Thoracic aorta (tissue), 2 donors: Measurements from ENCODE around the gene CFDP1. TPM values are rescaled to one million over a fixed set of nuclear protein-coding genes. Genes with fewer than 3 reads are reported as not detected.
"Not testable (repeated sequence)": the region's sequence is repeated elsewhere in the genome, so short reads cannot be mapped to it uniquely, and the experiment has no call there.

Experiments used
- ATAC-seq: fragments of 150-250 bp; one replicate; pipeline ENCODE4 v1.8.0; 2017; ENCODE audit warnings: low read depth; ENCODE audit not compliant: insufficient number of reproducible peaks, low FRiP score
- DNase-seq: peaks from one replicate; pipeline ENCODE4 v3.0.0-alpha.2; 2020; ENCODE audit warnings: low spot score
- H3K27ac ChIP-seq, 2 donors: fragments of 200-600 bp; sonication (generic); 1 replicate in 1 of 2; 2 replicates in 1 of 2; pipeline ENCODE4 v1.5.1; 2016; ENCODE audit warnings: mild to moderate bottlenecking in 2 of 2, moderate library complexity in 2 of 2
- H3K27me3 ChIP-seq: fragments of 200-600 bp; sonication (generic); replicated peaks from 2 replicates; pipeline ENCODE4 v1.6.0; 2016; ENCODE audit warnings: mild to moderate bottlenecking; ENCODE audit not compliant: insufficient read depth
- H3K36me3 ChIP-seq: fragments of 200-600 bp; sonication (generic); one replicate; pipeline ENCODE4 v1.5.1; 2016
- H3K4me1 ChIP-seq, 2 donors: fragments of 200-600 bp; sonication (generic); 1 replicate in 1 of 2; 2 replicates in 1 of 2; pipeline versions ENCODE4 v1.5.1 to v1.6.0; 2016; ENCODE audit warnings: low read depth in 2 of 2, mild to moderate bottlenecking in 1 of 2; ENCODE audit not compliant: control insufficient read depth in 1 of 2
- H3K4me3 ChIP-seq: fragments of 200-600 bp; sonication (generic); 2 replicates; pipeline ENCODE4 v1.5.1; 2016; ENCODE audit warnings: mild to moderate bottlenecking
- H3K9me3 ChIP-seq: fragments of 200-600 bp; sonication (generic); 2 replicates; pipeline ENCODE4 v1.5.1; 2016
- CTCF ChIP-seq: fragments of 200-600 bp; sonication (generic); IDR thresholded peaks from one replicate; pipeline ENCODE4 v1.5.1; 2019; ENCODE audit warnings: antibody characterized with exemption
- total RNA-seq, 2 donors: library from RNA; depleted of rRNA; stranded (reverse); fragments of >200 nt; gene quantifications; one replicate each; pipeline versions ENCODE4 v1.1.0 to v1.2.3, GENCODE V29; 2016

The CFDP1 gene
- total RNA-seq, 2 donors from 2014 or later: 31.1 to 84.7 TPM

- no peaks in the 10 kb centered on the region for H3K9me3 ChIP-seq
- H3K4me3 ChIP-seq: no peak overlapping the region
- DNase-seq (no peak), ATAC-seq (no peak)
- no peaks in the 10 kb centered on the region for H3K36me3 ChIP-seq
- H3K4me1 ChIP-seq: no peaks in the 10 kb centered on the region
- H3K27me3 ChIP-seq: no peaks in the 10 kb centered on the region
- no peak overlapping the region for H3K27ac ChIP-seq
- no peak for TF ChIP-seq CTCF
Observed at GRCh38 chr16:75279305-75279704, 154.0 kb downstream of the CFDP1 start.

GRCh38 chr16:75273054-75273925 is 160.0 kb downstream of the CFDP1 start:
- no peak for DNase-seq
- no peak for TF ChIP-seq CTCF
- H3K4me1 ChIP-seq: peaks cover 0 to under 1% of the 10 kb centered on the region in 2 donors
- ATAC-seq: no peak
- no peaks in the 10 kb centered on the region for H3K9me3 ChIP-seq
- H3K4me3 ChIP-seq: no peak overlapping the region
- H3K27me3 ChIP-seq: no peaks in the 10 kb centered on the region
- no peaks in the 10 kb centered on the region for H3K36me3 ChIP-seq
- H3K27ac ChIP-seq: no peak overlapping the region

GRCh38 chr16:75272629-75273028 is 160.7 kb downstream of the CFDP1 start:
- H3K27me3 ChIP-seq, H3K4me3 ChIP-seq, DNase-seq, H3K9me3 ChIP-seq, H3K27ac ChIP-seq, H3K36me3 ChIP-seq, H3K4me1 ChIP-seq, ATAC-seq: not testable (repeated sequence)

- ATAC-seq (no peak), DNase-seq (no peak)
- H3K4me1 ChIP-seq: peaks cover 2 to 12% of the 10 kb centered on the region in 2 donors
- no peaks in the 10 kb centered on the region for H3K9me3 ChIP-seq
- no peak overlapping the region for H3K4me3 ChIP-seq
- H3K27ac ChIP-seq: no peak overlapping the region
- no peaks in the 10 kb centered on the region for H3K27me3 ChIP-seq
- TF ChIP-seq CTCF: no peak
- H3K36me3 ChIP-seq: no peaks in the 10 kb centered on the region
Observed at GRCh38 chr16:75272097-75272551, 161.2 kb downstream of the CFDP1 start.

- Histone ChIP-seq H3K36me3 (no peaks in the 10 kb centered on the region), H3K4me3 (no peak overlapping the region), H3K27me3 (no peaks in the 10 kb centered on the region), H3K4me1 (peaks cover 2 to 18% of the 10 kb centered on the region in 2 donors), H3K9me3 (no peaks in the 10 kb centered on the region), H3K27ac (no peak overlapping the region)
- DNase-seq (no peak), ATAC-seq (no peak)
- no peak for TF ChIP-seq CTCF
Observed at GRCh38 chr16:75271441-75272096, 161.7 kb downstream of the CFDP1 start.

- H3K4me3 ChIP-seq, ATAC-seq, H3K27me3 ChIP-seq, H3K9me3 ChIP-seq, DNase-seq, H3K36me3 ChIP-seq, H3K27ac ChIP-seq: not testable (repeated sequence)
- H3K4me1 ChIP-seq: peaks cover 2 to 28% of the 10 kb centered on the region in 2 donors
Observed at GRCh38 chr16:75269358-75269757, 163.9 kb downstream of the CFDP1 start.
